ENCODE measurements around the gene HEPHL1.
"Not testable (repeated sequence)": the region's sequence is repeated elsewhere in the genome, so short reads cannot be mapped to it uniquely, and the experiment has no call there.

The HEPHL1 gene

DNA sequence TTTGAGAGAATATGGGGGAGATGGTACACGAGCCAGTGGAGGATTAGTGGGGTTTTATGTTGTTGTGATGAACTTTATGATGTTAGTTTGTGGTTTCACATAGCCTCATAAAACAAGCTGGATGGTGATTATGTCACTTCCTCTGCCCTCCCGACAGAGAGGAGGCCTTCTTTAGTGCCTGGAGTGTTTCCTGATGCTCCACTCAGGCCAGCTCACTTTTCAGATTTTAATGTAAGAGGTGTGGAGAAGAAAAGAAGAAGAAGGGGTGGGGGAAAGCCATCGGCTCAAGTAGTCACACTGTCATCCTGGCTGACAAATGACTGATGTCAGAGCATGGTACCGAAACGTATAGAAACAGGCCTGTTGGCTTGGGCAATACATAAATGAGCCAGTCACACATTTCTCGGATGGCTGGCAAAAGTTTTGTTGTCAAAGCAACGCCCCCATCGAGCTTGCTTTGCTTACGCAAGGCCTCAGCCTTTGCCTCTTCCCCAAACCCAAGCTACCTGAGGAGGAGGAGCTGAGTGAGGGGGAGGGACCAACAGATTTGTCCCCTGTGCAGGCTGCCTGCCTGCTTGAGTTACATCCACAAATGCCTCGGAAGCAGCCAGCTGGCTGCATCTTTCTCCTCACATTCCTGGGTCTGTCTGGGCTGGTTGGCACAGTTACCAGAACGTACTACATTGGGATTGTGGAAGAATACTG is at the start of gene HEPHL1:
Gene HEPHL1, plus strand, starts transcription at position 578 of the 705 bp plus-strand sequence. Its CDS starts 15 bp downstream, at position 593.
- no peak for DNase-seq (ENCODE audit: low spot score)

DNA sequence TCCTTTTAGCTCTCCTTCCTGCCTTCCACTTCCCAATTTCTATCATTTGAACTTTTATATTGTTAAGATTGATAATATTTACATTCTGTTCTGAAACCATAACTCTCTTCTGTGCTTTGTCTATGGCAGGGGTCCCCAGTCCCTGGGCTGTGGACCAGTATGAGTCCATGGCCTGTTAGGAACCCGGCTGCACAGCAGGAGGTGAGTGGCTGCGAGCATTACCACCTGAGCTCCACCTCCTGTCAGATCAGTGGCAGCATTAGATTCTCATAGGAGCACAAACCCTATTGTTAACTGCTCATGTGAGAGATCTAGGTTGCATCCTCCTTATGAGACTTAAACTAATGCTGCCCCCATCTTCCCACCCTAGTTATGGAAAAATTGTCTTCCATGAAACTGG is 48.4 kb upstream of the HEPHL1 start:
- no peak for DNase-seq (ENCODE audit: low spot score)

DNA sequence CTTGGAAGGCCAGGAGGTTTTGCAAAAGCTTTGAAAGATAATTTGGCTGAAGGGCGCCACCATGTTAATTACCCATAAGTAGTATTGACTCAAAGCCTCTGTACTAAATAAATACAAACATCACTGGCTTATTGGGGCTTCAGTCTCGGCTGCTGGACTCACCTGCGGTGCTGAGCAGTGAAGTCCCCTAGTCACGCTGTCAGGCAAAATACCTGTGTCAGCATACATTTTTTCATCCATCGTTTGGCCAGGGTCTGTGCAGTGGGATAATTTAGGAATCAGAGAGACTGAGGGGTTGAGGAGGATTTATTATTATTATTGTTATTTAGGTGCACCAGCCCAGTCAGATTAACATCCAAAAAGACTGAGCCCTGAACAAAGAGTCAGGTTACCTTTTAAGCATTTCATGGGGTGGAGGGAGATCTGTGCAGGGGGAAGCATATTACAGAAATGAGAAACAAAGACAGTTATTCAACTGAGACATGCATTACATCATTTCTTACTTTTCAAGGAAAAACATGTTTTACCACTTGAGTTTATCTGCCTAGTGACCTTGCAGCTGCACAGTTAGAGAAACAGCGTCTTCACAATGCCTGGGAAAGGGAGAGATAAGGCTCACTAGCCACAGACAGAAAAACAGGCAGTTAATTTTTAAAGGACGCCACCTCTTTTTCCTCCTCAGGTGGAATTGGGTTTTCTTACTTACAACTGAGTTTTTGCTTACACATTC is 47.7 kb upstream of the HEPHL1 start:
- not testable (repeated sequence) for DNase-seq (ENCODE audit: low spot score)

- DNase-seq (ENCODE audit: low spot score): no peak
Measured at GRCh38 chr11:93974759-93975158, 46.4 kb upstream of the HEPHL1 start.

DNA sequence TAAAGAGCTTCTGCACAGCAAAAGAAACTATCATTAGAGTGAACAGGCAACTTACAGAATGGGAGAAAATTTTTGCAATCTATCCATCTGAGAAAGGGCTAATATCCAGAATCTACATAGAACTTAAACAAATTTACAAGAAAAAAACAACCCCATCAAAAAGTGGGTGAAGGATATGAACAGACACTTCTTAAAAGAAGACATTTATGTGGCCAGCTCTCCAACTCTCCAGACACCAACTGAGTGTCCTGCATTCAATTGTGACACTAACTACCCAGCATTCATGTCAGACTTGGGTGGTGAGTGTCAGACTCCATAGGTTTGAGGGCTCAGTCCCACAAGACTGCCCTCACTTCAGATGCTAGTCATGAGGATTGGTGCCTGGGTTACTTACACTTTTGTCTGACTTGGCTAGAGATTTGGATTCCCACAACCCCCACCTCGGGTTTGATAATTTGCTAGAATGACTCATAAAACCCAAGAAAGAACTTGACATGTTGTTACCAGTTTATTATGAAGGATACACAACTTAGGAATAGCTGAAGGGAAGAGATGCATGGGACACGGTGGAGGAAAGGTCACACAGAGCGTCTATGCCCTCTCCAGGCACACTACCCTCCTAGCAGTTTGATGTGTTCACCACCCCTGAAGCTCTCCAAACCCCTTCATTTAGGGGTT is 44.4 kb upstream of the HEPHL1 start:
- not testable (repeated sequence) for DNase-seq (ENCODE audit: low spot score)

DNA sequence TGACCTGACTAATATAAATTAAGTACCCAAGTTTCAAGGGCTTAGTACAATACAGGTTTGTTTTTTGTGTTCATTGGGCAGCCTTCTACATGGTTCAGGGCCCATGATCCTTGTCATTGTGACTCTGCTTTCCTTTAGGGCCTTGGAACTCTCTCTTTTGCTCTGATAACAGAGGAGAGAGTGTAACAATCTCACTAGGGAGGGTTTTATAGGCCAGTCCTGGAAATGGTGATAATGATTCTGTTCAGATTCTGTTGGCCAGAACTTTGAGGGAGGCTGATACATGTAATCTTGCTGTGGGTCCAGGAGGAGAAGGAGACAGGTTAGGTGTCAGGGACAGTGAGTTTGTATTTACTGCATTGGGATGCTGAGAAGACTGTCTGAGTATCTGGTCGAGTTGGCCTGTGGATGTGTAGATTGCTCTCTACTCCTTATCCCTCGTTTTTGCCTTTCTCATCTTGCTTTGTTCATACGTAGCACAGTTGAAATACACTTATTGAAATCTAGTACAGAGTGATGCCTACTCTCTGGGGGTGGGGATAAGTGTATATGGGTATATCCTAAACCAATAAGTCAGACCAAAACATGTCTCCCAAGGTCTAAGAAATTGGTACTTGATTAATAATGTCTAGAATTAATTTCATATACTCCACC is 37.5 kb upstream of the HEPHL1 start:
- no peak for DNase-seq (ENCODE audit: low spot score)

DNA sequence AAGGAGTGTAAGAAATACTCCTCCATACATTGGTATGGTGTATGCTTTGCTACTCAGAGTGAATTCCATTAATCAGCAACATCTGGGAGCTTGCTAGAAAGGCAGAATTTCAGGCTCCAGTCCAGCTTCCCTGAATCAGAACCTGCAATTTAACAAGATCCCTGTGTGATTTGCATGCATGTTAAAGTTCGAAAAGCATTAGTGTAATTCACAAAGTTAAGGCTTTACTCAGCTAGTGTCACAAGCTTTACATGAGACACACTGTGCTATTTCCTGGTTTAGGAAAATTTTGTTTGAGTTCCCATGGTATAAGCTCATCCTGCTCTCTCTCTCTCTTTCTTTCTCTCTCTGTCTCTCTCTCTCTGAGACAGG is 37.0 kb upstream of the HEPHL1 start:
- DNase-seq (ENCODE audit: low spot score): no peak

DNA sequence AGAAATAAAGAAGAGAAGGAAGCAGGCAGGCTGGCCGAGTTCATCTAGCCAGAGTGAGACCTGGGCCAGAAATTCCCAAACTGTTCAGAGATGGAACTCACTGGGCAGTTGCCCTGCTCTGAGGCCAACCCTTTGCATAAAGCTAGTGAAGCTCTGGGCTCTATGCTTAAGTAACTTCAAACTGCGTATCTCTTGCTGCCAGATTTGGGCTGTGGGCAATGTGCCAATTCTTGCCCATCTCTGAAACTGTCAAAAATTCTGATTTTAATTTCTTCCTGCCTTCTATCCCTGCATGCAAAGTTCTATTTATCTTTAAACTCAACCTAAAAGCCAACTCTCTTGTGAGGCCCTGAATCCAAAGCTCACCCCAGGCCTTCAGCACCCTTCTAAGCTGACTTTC is 36.2 kb upstream of the HEPHL1 start:
- no peak for DNase-seq (ENCODE audit: low spot score)

GRCh38 chr11:93986716-93987115 is 34.4 kb upstream of the HEPHL1 start:
- no peak for DNase-seq (ENCODE audit: low spot score)

DNA sequence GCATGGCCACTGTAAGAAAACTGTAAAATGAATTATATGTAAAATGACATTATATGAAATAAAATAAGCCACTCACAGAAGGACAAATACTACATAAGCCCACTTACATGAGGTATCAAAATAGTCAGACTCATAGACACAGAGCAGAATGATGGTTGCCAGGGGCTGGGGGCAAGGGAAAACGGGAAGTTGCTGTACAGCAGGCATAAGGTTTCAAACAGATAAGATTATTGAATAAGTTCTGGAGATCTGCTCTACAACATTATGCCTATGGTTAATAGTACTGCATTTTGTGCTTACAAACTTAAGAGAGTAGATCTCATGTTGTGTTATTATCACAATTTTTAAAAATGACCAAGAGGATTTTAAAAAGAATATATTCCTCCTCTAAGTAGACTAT is 32.7 kb upstream of the HEPHL1 start:
- no peak for DNase-seq (ENCODE audit: low spot score)

GRCh38 chr11:93988912-93989311 is 32.2 kb upstream of the HEPHL1 start:
- DNase-seq (ENCODE audit: low spot score): no peak

GRCh38 chr11:93993747-93994146 is 27.4 kb upstream of the HEPHL1 start:
- DNase-seq (ENCODE audit: low spot score): no peak

DNA sequence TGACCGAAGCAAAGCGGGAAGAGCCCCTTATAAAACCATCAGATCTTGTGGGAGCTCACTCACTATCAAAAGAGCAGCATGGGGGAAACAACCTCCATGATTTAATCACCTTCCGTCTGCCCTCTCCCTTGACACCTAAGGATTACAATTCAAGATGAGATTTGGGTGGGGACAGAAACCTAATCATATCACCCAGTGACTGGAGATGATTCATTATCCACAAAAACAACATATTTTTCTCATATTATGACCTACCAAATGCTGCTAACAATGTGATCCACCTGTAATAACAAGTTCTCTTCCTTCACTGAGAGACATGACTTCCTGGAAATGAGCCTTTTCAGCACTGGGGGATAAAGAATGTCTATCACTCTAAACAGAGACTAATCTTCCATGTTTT is 23.4 kb upstream of the HEPHL1 start:
- no peak for DNase-seq (ENCODE audit: low spot score)

DNA sequence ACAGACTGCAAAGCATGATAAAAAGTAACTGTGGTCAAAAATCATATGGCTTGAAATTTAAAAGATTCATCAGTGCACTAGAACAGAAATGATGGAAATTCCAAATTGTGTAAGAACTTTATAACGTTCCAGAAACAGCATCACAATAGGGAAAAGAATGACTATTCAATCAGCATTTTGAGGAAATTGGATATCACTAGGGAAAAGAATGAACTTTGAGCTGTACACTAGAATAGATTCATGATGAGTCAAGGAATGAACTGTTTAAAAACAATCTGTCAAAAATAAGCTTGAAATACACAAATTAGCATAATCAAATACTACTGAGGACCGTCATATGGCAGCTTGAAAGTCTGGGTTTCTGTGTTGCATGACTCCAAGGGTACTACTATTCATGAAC is 20.5 kb upstream of the HEPHL1 start:
- DNase-seq (ENCODE audit: low spot score): no peak

GRCh38 chr11:94002226-94002625 is 18.9 kb upstream of the HEPHL1 start:
- no peak for DNase-seq (ENCODE audit: low spot score)

DNA sequence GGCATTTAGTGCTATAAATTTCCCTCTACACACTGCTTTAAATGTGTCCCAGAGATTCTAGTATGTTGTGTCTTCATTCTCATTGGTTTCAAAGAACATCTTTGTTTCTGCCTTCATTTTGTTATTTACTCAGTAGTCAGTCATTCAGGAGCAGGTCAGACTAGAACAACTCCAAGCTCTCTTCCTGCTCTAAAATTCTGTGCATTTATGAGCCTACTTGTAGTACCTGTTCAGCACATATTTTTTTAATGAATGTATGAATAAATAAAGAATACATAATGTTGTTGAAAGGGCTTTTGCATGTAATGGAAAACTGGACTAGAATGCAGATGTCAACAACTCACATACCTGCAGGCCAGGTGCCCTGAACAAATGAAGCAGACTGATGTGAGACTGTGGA is 13.7 kb upstream of the HEPHL1 start:
- DNase-seq (ENCODE audit: low spot score): no peak

GRCh38 chr11:94007906-94008305 is 13.2 kb upstream of the HEPHL1 start:
- no peak for DNase-seq (ENCODE audit: low spot score)

DNA sequence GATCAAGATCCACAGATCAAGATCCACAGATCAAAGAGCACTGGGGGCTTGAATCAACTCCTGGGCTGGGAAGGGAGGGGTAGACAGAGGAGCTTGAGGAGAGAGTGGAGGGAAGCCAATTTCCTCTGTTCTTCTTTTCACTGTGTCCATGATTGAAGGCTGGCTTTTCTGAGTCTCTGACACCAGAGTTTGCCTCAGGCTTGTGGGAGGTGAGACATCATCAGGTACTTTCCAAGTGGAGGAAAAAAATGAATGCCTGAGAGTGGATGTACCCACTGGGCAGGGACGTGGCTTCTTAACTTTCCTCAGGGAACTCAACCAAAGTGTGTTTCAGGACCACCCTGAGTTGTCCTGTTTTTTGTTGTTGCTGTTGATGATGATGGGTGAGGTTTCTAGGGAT is 11.0 kb upstream of the HEPHL1 start:
- DNase-seq (ENCODE audit: low spot score): no peak

DNA sequence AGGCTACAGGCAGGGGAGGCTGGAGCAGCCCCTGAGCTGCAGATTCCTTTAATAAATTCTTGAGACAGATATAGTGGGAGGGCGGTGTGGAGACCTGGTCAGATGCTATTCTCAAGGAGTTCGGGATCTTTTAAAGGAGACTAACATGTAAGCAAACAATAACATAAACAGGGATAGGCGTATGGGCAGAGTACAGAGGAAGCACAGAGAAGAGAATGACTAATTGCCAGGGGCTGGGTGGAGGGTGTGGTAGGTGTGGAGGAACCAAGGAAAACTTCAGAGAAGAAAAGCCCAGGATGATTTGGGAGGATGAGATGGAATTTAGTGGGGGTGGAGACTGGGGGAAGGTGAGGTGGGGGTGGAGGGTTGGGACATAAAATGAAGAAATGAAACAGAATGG is 9.7 kb upstream of the HEPHL1 start:
- no peak for DNase-seq (ENCODE audit: low spot score)

DNA sequence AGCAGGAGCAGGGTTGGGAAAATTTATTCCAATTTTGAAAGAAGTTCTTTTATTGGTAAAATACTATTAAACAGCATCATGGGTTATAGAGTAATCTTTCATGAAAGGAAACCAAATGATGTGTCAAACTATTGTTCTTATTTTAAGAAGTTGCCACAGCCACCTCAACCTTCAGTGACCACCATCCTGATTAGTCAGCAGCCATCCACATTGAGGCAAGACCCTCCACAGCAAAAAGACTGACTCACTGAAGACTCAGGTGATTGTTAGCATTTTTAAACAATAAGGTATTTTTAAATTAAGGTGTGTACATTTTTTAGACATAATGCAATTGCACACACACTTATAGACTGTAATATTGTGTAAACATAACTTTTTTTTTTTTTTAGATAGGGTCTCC is 3.7 kb upstream of the HEPHL1 start:
- DNase-seq (ENCODE audit: low spot score): no peak

DNA sequence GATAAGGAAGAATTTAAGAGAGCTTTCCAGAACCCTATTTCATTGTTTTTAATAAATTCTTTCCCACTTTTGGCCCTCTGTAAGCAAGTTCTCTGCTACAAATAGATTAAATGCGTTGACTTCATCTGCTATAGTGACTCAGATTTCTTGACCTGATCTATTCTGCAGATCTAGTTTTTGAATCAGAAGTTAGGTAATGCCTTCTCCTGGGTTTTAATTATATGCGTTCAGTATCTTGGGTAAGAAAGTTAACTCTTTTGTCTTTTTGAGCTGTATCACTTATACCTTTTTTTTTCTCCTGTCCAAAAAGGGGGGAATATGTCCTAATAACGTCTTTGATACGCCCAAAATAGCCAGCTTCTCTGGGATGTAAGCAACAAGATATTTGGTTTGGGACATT is 2.4 kb upstream of the HEPHL1 start:
- DNase-seq (ENCODE audit: low spot score): no peak

DNA sequence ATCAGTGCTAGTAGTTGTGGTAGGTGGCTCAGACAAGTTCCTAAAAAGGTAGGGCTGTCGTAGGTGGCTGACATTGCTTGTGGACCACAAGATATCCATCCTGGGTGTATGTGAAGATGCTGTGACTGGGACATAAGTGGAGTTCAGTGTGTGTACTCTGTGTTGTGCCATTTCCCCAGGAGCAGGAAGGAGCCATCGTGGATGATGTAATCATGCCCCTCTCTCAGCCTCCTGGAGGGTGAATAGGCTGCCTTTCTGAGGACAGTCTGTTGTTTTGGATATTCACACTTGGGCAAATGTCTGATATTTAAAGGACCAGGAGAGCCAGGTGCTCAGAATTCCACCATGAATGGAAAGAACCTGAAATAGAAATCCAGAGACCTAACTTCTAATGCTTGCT is 2.7 kb downstream of the HEPHL1 start:
- no peak for DNase-seq (ENCODE audit: low spot score)

- no peak for DNase-seq (ENCODE audit: low spot score)
Measured at GRCh38 chr11:94024547-94024946, 3.4 kb downstream of the HEPHL1 start.

Data from D341Med (cell line).